ENCODE results near the gene FHL5.

GRCh38 chr6:96656567-96656966, 93.6 kb downstream of the FHL5 start:
- TF ChIP-seq CTCF (IDR thresholded peaks at IDR 0.05; ENCODE audit: insufficient read depth, low read depth, low read length) (no peak), EZH2 (IDR thresholded peaks at IDR 0.05; ENCODE audit: insufficient read depth, low read length) (no peak)
